ENCODE results near the gene PKNOX2.

The PKNOX2 gene

GRCh38 chr11:125314276-125315078 lies 149.9 kb downstream of the PKNOX2 start:
- no peak for DNase-seq (ENCODE audit: low read depth)

- DNase-seq (ENCODE audit: low read depth), result no peak
Observed at GRCh38 chr11:125315079-125315740, 150.7 kb downstream of the PKNOX2 start.

- DNase-seq (ENCODE audit: low read depth), result no peak
Observed at GRCh38 chr11:125317416-125317815, 152.9 kb downstream of the PKNOX2 start.

GRCh38 chr11:125319649-125320048 lies 155.1 kb downstream of the PKNOX2 start:
- no peak for DNase-seq (ENCODE audit: low read depth)

GRCh38 chr11:125320347-125321076 lies 156.0 kb downstream of the PKNOX2 start:
- DNase-seq (ENCODE audit: low read depth), result no peak

- DNase-seq (ENCODE audit: low read depth), result no peak
Observed at GRCh38 chr11:125322289-125322688, 157.7 kb downstream of the PKNOX2 start.

GRCh38 chr11:125325196-125325595 lies 160.6 kb downstream of the PKNOX2 start:
- no peak for DNase-seq (ENCODE audit: low read depth)

GRCh38 chr11:125326126-125326525 lies 161.6 kb downstream of the PKNOX2 start:
- DNase-seq (ENCODE audit: low read depth), result no peak

- no peak for DNase-seq (ENCODE audit: low read depth)
Observed at GRCh38 chr11:125327518-125328224, 163.1 kb downstream of the PKNOX2 start.

GRCh38 chr11:125328225-125328580 lies 163.7 kb downstream of the PKNOX2 start:
- no peak for DNase-seq (ENCODE audit: low read depth)

- no peak for DNase-seq (ENCODE audit: low read depth)
Observed at GRCh38 chr11:125329786-125330185, 165.2 kb downstream of the PKNOX2 start.

- no peak for DNase-seq (ENCODE audit: low read depth)
Observed at GRCh38 chr11:125330462-125331325, 166.1 kb downstream of the PKNOX2 start.

GRCh38 chr11:125331357-125332035 lies 166.9 kb downstream of the PKNOX2 start:
- DNase-seq (ENCODE audit: low read depth), result no peak

GRCh38 chr11:125332821-125333220 lies 168.3 kb downstream of the PKNOX2 start:
- DNase-seq (ENCODE audit: low read depth), result no peak

GRCh38 chr11:125333354-125334073 lies 169.0 kb downstream of the PKNOX2 start:
- no peak for DNase-seq (ENCODE audit: low read depth)

- DNase-seq (ENCODE audit: low read depth), result no peak
Observed at GRCh38 chr11:125335106-125335505, 170.6 kb downstream of the PKNOX2 start.

GRCh38 chr11:125337836-125338834 lies 173.6 kb downstream of the PKNOX2 start:
- no peak for DNase-seq (ENCODE audit: low read depth)

GRCh38 chr11:125338886-125339811 lies 174.6 kb downstream of the PKNOX2 start:
- DNase-seq (ENCODE audit: low read depth), result no peak
